Right atrium auricular region (tissue), 2 donors: ENCODE measurements around the gene SENP7. TPM values are rescaled to one million over a fixed set of nuclear protein-coding genes. Genes with fewer than 3 reads are reported as not detected.
A peak's percentile ranks its signal among the peaks of the same experiment; 100 is the strongest.
"Not testable (repeated sequence)": the region's sequence is repeated elsewhere in the genome, so short reads cannot be mapped to it uniquely, and the experiment has no call there.

ENCODE experiments used
- DNase-seq: peaks from one replicate; pipeline ENCODE4 v3.0.0-alpha.2; 2019; ENCODE audit warnings: low spot score
- H3K27ac ChIP-seq, 2 donors: fragments of 200-600 bp; sonication (generic); 1 replicate in 1 of 2; 2 replicates in 1 of 2; pipeline ENCODE4 v1.5.1; 2016 to 2019
- H3K27me3 ChIP-seq, 2 donors: fragments of 200-600 bp; sonication (generic); one replicate each; pipeline versions ENCODE4 v1.5.1 to v1.6.0; 2017 to 2019
- H3K36me3 ChIP-seq: fragments of 200-600 bp; sonication (generic); one replicate; pipeline ENCODE4 v1.5.1; 2016
- H3K4me1 ChIP-seq, 2 donors: fragments of 200-600 bp; sonication (generic); one replicate each; pipeline versions ENCODE4 v1.5.1 to v1.6.0; 2017 to 2019
- H3K4me3 ChIP-seq, 2 donors: fragments of 200-600 bp; sonication (generic); 1 replicate in 1 of 2; 2 replicates in 1 of 2; pipeline ENCODE4 v1.5.1; 2017 to 2019; ENCODE audit warnings: mild to moderate bottlenecking in 1 of 2, moderate library complexity in 1 of 2
- H3K9me3 ChIP-seq, 2 donors: fragments of 200-600 bp; sonication (generic); one replicate each; pipeline ENCODE4 v1.5.1; 2019
- total RNA-seq, 2 donors: library from RNA; depleted of rRNA; stranded (reverse); fragments of >200 nt; gene quantifications; one replicate each; pipeline ENCODE4 v1.1.0, GENCODE V29; 2016
- TF ChIP-seq, protein P1 (sequence below), 2 donors: fragments of 200-600 bp; sonication (generic); IDR thresholded peaks; one replicate each; pipeline ENCODE4 v1.5.1; 2019; ENCODE audit warnings: antibody characterized with exemption in 2 of 2

Gene SENP7
- 10 to 100 TPM in 1 of 2 donors, 1 to 10 TPM in 1; 6.1 to 10.1 TPM for total RNA-seq

DNA sequence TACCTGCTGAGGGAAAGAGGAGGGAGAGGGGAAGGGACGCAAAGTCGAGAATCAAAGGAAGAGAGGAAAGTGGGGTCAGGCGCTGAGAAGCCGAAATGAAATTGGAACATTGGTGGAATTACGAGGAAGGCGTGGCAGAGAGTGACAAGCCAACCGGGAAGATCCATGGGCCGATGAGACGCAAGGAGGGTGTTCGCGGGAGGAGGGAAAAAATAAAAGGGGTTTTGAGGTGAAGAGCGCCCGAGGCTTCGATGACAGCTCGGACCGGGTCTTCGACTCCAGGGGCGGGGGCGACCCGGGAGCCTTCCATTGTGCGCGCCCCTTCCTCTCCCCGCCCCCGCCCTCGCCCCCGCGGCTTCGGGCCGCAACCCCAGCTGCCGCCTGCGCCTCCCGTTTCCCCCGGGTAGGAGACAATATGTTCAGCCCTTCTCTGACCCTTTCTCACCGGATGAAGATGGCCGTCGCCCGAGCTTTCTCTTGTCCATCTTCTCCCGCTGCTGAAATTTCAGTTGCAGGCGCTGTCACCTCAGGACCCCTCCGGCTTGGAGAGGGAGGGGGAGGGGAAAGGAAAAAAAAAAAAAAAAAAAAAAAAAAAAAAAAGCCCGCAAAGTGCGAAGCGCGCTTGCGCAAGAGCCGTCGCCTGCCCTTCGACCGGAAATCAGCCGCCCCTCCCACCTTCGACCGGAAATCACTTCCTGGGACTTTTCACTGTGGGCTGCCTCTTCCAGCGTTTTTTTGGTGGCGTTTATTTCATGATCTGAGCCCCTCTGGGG, at the start of gene SENP7:
SENP7 (minus strand) TSS at position 567 of the 773 bp plus-strand sequence; CDS start at position 485, 82 bp downstream.
- peak; percentile 81 for DNase-seq
- TF ChIP-seq, protein P1, sequence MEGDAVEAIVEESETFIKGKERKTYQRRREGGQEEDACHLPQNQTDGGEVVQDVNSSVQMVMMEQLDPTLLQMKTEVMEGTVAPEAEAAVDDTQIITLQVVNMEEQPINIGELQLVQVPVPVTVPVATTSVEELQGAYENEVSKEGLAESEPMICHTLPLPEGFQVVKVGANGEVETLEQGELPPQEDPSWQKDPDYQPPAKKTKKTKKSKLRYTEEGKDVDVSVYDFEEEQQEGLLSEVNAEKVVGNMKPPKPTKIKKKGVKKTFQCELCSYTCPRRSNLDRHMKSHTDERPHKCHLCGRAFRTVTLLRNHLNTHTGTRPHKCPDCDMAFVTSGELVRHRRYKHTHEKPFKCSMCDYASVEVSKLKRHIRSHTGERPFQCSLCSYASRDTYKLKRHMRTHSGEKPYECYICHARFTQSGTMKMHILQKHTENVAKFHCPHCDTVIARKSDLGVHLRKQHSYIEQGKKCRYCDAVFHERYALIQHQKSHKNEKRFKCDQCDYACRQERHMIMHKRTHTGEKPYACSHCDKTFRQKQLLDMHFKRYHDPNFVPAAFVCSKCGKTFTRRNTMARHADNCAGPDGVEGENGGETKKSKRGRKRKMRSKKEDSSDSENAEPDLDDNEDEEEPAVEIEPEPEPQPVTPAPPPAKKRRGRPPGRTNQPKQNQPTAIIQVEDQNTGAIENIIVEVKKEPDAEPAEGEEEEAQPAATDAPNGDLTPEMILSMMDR (IDR thresholded peaks at IDR 0.05), result no peak
- Histone ChIP-seq H3K4me1 (peaks cover 0 to 15% of the 10 kb centered on the region in 2 donors), H3K27ac (peak within 1 kb of the TSS; percentile 93 to 98), H3K36me3 (no peaks in the 10 kb centered on the region), H3K4me3 (peak within 1 kb of the TSS; percentile 86 to 88), H3K9me3 (no peaks in the 10 kb centered on the region), H3K27me3 (no peaks in the 10 kb centered on the region)

DNA sequence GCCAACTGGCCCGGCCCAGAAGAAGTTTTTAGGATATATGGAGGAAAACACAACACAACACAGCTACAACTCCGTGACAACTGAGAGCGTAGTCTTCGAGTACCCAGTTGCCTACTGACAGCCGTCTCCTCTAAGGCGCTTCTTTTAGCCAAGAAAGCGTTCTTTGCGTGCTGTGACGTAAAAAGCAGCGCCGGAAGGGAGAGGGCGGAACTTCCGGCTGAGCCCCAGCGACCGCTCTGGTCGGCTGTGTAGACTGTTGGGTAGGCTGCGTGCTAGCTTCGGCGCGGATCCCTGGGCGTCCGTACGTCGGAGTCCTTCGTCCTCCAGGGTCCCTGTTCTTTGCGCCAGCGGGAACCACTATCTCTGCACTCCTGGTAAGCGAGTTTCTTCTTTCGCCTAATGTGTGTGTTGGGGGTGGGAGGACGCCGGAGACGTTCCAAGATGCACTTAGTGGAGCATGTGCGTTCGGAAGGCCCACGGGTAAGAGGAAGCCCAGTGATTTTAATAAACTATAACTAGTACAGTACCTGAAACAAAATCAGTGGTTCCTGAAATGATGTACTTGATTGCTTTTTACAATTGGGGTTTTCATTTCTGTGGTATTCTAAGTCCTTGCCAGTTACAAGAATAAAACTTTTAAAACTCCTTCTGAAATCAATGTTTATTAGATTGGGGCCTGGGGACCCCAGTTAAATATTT, 48.8 kb upstream of the SENP7 start, which contains the start of gene TRMT10C:
TRMT10C (plus strand) TSS at position 239 of the 699 bp plus-strand sequence. CDS start 2,914 bp downstream, outside the sequence.
- peaks cover 0 to 16% of the 10 kb centered on the region in 2 donors for H3K4me1 ChIP-seq
- H3K9me3 ChIP-seq, result no peaks in the 10 kb centered on the region
- peak within 1 kb of the TSS; percentile 87 to 90 for H3K27ac ChIP-seq
- peak; percentile 93 for DNase-seq
- no peaks in the 10 kb centered on the region for H3K27me3 ChIP-seq
- H3K4me3 ChIP-seq, result peak within 1 kb of the TSS; percentile 64 to 85
- H3K36me3 ChIP-seq, result peaks cover 15% of the 10 kb centered on the region
- TF ChIP-seq, protein P1 (IDR thresholded peaks at IDR 0.05), result no peak

- no peaks in the 10 kb centered on the region for H3K36me3 ChIP-seq
- no peak overlapping the region for H3K4me3 ChIP-seq
- no peak overlapping the region for H3K27ac ChIP-seq
- DNase-seq, result no peak
- no peaks in the 10 kb centered on the region for H3K27me3 ChIP-seq
- no peaks in the 10 kb centered on the region for H3K4me1 ChIP-seq
- no peaks in the 10 kb centered on the region for H3K9me3 ChIP-seq
- TF ChIP-seq, protein P1 (IDR thresholded peaks at IDR 0.05), result no peak
These were observed 43.1 kb upstream of the SENP7 start for GRCh38 chr3:101556064-101556463.

DNA sequence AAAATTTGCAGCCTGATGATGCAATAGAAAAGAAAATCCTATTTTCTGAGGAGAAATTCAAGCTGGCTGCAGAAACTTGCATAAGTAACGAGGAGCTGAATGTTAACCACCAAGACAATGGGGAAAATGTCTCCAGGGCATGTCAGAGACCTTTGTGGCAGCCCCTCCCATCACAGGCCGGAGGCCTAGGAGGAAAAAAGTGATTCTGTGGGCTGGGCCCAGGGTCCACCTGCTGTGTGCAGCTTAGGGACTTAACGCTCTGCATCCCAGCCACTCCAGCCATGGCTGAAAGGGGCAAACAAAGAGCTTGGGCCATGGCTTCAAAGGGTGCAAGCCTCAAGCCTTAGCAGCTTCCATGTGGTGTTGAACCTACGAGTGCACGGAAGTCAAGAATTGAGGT, 40.4 kb upstream of the SENP7 start:
- not testable (repeated sequence) for DNase-seq, H3K4me1 ChIP-seq, H3K36me3 ChIP-seq, H3K27me3 ChIP-seq, H3K4me3 ChIP-seq, H3K27ac ChIP-seq, H3K9me3 ChIP-seq

DNA sequence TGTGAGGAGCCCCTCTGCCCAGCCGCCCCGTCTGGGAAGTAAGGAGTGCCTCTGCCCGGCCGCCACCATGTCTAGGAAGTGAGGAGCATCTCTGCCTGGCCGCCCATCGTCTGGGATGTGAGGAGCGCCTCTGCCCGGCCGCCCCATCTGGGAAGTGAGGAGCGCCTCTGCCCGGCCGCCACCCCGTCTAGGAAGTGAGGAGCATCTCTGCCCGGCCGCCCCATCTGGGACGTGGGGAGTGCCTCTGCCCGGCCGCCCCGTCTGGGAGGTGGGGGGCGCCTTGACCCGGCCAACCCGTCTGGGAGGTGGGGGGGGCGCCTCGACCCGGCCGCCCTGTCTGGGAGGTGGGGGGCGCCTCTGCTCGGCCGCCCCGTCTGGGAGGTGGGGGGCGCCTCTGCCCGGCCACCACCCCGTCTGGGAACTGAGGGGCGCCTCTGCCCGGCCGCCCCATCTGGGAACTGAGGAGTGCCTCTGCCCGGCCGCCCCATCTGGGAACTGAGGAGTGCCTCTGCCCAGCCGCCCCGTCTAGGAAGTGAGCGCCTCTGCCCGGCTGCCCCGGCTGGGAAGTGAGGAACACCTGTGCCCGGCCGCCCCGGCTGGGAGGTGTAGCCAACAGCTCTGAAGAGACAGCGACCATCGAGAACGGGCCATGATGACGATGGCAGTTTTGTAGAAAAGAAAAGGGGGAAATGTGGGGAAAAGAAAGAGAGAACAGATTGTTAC, 38.5 kb upstream of the SENP7 start:
- H3K4me3 ChIP-seq, DNase-seq, H3K4me1 ChIP-seq, H3K27ac ChIP-seq, H3K27me3 ChIP-seq, H3K36me3 ChIP-seq, H3K9me3 ChIP-seq: not testable (repeated sequence)

DNA sequence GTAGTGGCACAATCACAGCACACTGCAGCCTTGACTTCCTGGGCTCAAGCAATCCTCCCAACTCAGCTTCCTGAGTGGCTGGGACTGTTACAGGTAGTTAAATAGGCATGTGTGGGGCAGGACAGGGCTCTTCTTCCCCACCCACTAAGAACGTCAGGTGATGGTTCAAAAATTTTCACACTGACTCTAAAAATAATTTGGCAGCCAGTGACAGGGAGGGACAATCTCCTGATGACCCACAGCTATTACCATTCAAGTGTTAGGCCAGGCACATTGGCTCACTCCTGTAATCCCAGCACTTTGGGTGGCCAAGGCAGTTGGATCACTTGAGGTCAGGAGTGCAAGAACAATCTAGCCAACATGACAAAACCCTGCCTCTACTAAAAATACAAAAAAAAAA, 36.5 kb upstream of the SENP7 start:
- H3K27me3 ChIP-seq, result no peaks in the 10 kb centered on the region
- no peaks in the 10 kb centered on the region for H3K36me3 ChIP-seq
- no peaks in the 10 kb centered on the region for H3K9me3 ChIP-seq
- H3K27ac ChIP-seq, result no peak overlapping the region
- no peaks in the 10 kb centered on the region for H3K4me1 ChIP-seq
- no peak for DNase-seq
- H3K4me3 ChIP-seq, result no peak overlapping the region
- TF ChIP-seq, protein P1 (IDR thresholded peaks at IDR 0.05), result no peak
